Body of pancreas (tissue), 4 donors: ENCODE data around the gene MTMR3. TPM values are rescaled to one million over a fixed set of nuclear protein-coding genes. Genes with fewer than 3 reads are reported as not detected.

Experiments
- ATAC-seq: fragments of 150-250 bp; one replicate; pipeline ENCODE4 v1.9.1; 2016
- DNase-seq, 4 donors: peaks; one replicate each; pipeline ENCODE4 v3.0.0-alpha.2; 2019
- H3K27ac ChIP-seq, 4 donors: fragments of 200-600 bp; sonication (generic); 1 replicate in 3 of 4; 2 replicates in 1 of 4; pipeline versions ENCODE4 v1.5.1 to v1.6.1; 2016 to 2019; ENCODE audit warnings: mild to moderate bottlenecking in 1 of 4, mixed read lengths in 1 of 4, moderate library complexity in 1 of 4
- H3K27me3 ChIP-seq, 2 donors: fragments of 200-600 bp; sonication (generic); one replicate each; pipeline ENCODE4 v1.6.0; 2016; ENCODE audit warnings: mild to moderate bottlenecking in 1 of 2
- H3K36me3 ChIP-seq, 2 donors: fragments of 200-600 bp; sonication (generic); replicated peaks in 1 of 2; 2 replicates each; pipeline ENCODE4 v1.5.1; 2016; ENCODE audit warnings: low read depth in 2 of 2; ENCODE audit not compliant: insufficient read depth in 1 of 2
- H3K4me1 ChIP-seq: fragments of 200-600 bp; sonication (generic); one replicate; pipeline ENCODE4 v1.6.0; 2016
- H3K4me3 ChIP-seq, 2 donors: fragments of 200-600 bp; sonication (generic); 1 replicate in 1 of 2; 2 replicates in 1 of 2; pipeline ENCODE4 v1.5.1; 2016 to 2019
- H3K9me3 ChIP-seq, 3 donors: fragments of 200-600 bp; sonication (generic); 1 replicate in 2 of 3; 2 replicates in 1 of 3; pipeline ENCODE4 v1.5.1; 2016
- POLR2A ChIP-seq, 3 donors: fragments of 450-650 bp; IDR thresholded peaks; one replicate each; pipeline ENCODE4 v1.6.1; 2016; ENCODE audit warnings: antibody characterized with exemption in 3 of 3, mild to moderate bottlenecking in 2 of 3
- WGBS, 2 donors: methylation state at CpG; one replicate each; pipeline ENCODE4 v1.1.5; 2017; 5-methylcytosine and 5-hydroxymethylcytosine counted together
- intact Hi-C: fragments of 100-400 bp; cut with DNase I; formaldehyde crosslinking; loops from one replicate; pipeline ENCODE4 v1.15.1; 2023
- total RNA-seq, 2 donors: library from RNA; depleted of rRNA; stranded (reverse); fragments of >200 nt; gene quantifications; one replicate each; pipeline ENCODE4 v1.1.0, GENCODE V29; 2016
- TF ChIP-seq, protein P1 (sequence below), 7 experiments: fragments of 450-650 bp in 4 of 7; fragments of 200-600 bp in 3 of 7; sonication (generic) in 3 of 7; IDR thresholded peaks; one replicate each; pipeline ENCODE4 v1.5.1; 2016 to 2019; ENCODE audit warnings: antibody characterized with exemption in 7 of 7

The MTMR3 gene
- total RNA-seq, 2 donors from 2014 or later: 37.9 to 46.7 TPM

DNA sequence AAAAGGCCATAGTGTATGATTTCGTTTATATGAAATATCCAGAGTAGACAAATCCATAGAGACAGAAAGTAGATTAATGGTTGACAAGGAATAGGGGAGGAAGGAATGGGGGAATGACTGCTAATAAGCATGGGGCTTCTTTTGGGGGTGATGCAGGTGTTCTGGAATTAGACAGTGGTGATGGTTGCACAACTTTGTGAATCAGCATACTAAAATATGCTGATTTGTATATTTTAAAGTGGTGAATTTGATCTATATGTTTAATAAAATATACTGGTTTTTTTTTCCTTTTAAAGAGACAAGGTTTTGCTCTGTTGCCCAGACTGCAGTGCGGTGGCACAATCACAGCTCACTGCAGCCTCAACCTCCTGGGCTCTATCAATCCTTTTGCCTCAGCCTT is 190.8 kb downstream of the MTMR3 start:
- no peaks in the 10 kb centered on the region for H3K9me3 ChIP-seq
- intact Hi-C loops: no loop called here
- 54 to 69% methylated on average over 2 of the region's 2 CpGs for WGBS, 2 donors
- no peaks in the 10 kb centered on the region for H3K27me3 ChIP-seq
- H3K27ac ChIP-seq: no peak overlapping the region
- TF ChIP-seq POLR2A (IDR thresholded peaks at IDR 0.05): no peak
- TF ChIP-seq, protein P1, sequence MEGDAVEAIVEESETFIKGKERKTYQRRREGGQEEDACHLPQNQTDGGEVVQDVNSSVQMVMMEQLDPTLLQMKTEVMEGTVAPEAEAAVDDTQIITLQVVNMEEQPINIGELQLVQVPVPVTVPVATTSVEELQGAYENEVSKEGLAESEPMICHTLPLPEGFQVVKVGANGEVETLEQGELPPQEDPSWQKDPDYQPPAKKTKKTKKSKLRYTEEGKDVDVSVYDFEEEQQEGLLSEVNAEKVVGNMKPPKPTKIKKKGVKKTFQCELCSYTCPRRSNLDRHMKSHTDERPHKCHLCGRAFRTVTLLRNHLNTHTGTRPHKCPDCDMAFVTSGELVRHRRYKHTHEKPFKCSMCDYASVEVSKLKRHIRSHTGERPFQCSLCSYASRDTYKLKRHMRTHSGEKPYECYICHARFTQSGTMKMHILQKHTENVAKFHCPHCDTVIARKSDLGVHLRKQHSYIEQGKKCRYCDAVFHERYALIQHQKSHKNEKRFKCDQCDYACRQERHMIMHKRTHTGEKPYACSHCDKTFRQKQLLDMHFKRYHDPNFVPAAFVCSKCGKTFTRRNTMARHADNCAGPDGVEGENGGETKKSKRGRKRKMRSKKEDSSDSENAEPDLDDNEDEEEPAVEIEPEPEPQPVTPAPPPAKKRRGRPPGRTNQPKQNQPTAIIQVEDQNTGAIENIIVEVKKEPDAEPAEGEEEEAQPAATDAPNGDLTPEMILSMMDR (IDR thresholded peaks at IDR 0.05): no peak
- H3K36me3 ChIP-seq: no peaks in the 10 kb centered on the region
- DNase-seq: no peak
- no peaks in the 10 kb centered on the region for H3K4me1 ChIP-seq
- H3K4me3 ChIP-seq: no peak overlapping the region
- no peak for ATAC-seq

DNA sequence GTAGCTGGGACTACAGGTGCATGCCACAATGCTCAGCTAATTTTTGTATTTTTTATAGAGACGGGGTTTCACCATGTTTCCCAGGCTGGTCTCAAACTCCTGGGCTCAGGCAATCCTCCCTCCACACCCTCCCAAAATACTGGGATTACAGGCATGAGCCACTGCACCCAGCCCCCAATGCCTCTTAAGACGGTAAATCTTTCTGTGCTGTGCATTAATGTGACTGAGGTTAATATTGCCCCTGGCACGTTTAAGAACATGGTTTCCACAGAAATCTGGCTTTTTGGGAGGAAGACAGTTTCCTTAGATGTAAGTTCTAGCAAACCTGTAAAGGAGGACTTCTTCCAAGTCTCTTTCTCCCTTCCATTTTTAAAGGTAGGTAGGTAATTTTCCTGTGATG is 191.2 kb downstream of the MTMR3 start:
- Histone ChIP-seq H3K4me1 (no peaks in the 10 kb centered on the region), H3K4me3 (no peak overlapping the region), H3K9me3 (no peaks in the 10 kb centered on the region), H3K27me3 (no peaks in the 10 kb centered on the region), H3K36me3 (no peaks in the 10 kb centered on the region), H3K27ac (no peak overlapping the region)
- TF ChIP-seq POLR2A (IDR thresholded peaks at IDR 0.05): no peak
- TF ChIP-seq, protein P1 (IDR thresholded peaks at IDR 0.05): no peak
- WGBS, 2 donors: 46 to 65% methylated on average over 3 of the region's 3 CpGs
- DNase-seq (no peak), ATAC-seq (no peak)
- intact Hi-C loops: no loop called here

DNA sequence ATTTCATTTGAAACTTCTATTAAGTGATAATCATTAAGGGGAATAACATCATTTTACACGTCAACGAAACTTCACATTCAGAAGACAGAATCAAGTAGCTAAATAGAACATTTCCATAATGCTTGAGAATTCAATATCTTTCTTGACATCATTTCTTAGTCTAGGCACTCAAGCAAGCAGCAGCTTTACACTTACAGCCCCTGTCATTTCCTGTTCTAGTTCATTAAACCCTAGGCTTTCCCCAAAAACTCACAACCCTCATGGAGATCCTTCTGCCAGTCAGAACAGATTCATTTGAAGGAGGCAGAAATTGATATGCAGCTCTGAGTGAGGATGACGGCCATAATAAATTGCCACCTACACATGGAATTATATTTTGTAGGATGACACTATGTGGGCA is 192.0 kb downstream of the MTMR3 start:
- H3K27ac ChIP-seq: no peak overlapping the region
- no peak for DNase-seq
- H3K9me3 ChIP-seq: no peaks in the 10 kb centered on the region
- no peak for ATAC-seq
- H3K4me3 ChIP-seq: no peak overlapping the region
- H3K4me1 ChIP-seq: no peaks in the 10 kb centered on the region
- intact Hi-C loops: no loop called here
- WGBS, 2 donors: 76 to 80% methylated on average over 3 of the region's 3 CpGs
- no peaks in the 10 kb centered on the region for H3K27me3 ChIP-seq
- no peak for TF ChIP-seq POLR2A (IDR thresholded peaks at IDR 0.05)
- TF ChIP-seq, protein P1 (IDR thresholded peaks at IDR 0.05): no peak
- H3K36me3 ChIP-seq: no peaks in the 10 kb centered on the region

DNA sequence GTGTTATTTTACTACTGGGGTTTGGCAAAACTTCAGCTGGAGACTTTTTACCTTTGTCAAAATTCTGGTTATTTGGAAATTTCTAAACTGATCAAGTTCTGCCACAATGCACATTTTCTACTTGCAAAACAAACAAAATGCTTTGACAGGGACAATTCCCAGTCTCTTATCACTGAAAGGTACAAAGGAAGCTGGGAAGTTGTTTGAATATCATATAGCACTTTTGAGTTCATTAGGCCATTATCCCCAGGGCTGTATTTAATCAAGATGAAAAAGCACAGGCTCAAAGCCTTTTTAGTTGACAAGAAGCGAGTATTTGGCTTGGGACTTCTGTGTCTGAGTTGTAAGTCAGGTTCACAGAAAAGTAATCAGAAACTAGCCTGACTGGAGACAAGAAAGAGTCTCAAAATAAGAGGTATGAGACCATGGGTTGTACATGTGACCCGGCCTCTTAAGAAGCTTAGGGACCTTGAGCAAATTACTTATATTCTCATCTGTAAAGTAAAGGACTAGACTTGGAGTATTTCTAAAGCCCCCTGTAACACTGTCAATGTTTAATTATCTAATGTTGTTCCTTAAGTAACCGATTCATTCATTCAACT is 194.4 kb downstream of the MTMR3 start:
- H3K27ac ChIP-seq: no peak overlapping the region
- intact Hi-C loops: no loop called here
- H3K27me3 ChIP-seq: no peaks in the 10 kb centered on the region
- no peak overlapping the region for H3K4me3 ChIP-seq
- TF ChIP-seq, protein P1 (IDR thresholded peaks at IDR 0.05): no peak
- TF ChIP-seq POLR2A (IDR thresholded peaks at IDR 0.05): no peak
- no peaks in the 10 kb centered on the region for H3K9me3 ChIP-seq
- no peak for ATAC-seq
- no peaks in the 10 kb centered on the region for H3K4me1 ChIP-seq
- H3K36me3 ChIP-seq: no peaks in the 10 kb centered on the region
- 68 to 69% methylated on average over 3 of the region's 3 CpGs for WGBS, 2 donors
- no peak for DNase-seq
